ENCODE results near the gene ENAH.
"Not testable (repeated sequence)": the region's sequence is repeated elsewhere in the genome, so short reads cannot be mapped to it uniquely, and the experiment has no call there.

ENAH gene

GRCh38 chr1:225645194-225645895 lies 7.6 kb downstream of the ENAH start:
- no peak for TF ChIP-seq POLR2A (IDR thresholded peaks at IDR 0.05; ENCODE audit: low read depth, low read length)
- DNase-seq (ENCODE audit: insufficient read length, low spot score) (no peak), FAIRE-seq (no peak)

GRCh38 chr1:225644666-225645065 lies 8.3 kb downstream of the ENAH start:
- FAIRE-seq (no peak), DNase-seq (ENCODE audit: insufficient read length, low spot score) (no peak)
- TF ChIP-seq POLR2A (IDR thresholded peaks at IDR 0.05; ENCODE audit: low read depth, low read length): no peak

- FAIRE-seq (no peak), DNase-seq (ENCODE audit: insufficient read length, low spot score) (no peak)
- TF ChIP-seq POLR2A (IDR thresholded peaks at IDR 0.05; ENCODE audit: low read depth, low read length): no peak
These were observed 10.7 kb downstream of the ENAH start for GRCh38 chr1:225642177-225642576.

- no peak for DNase-seq (ENCODE audit: insufficient read length, low spot score)
- TF ChIP-seq POLR2A (IDR thresholded peaks at IDR 0.05; ENCODE audit: low read depth, low read length): no peak
- FAIRE-seq: no peak
These were observed 14.1 kb downstream of the ENAH start for GRCh38 chr1:225638853-225639252.

- TF ChIP-seq POLR2A (IDR thresholded peaks at IDR 0.05; ENCODE audit: low read depth, low read length): no peak
- DNase-seq (ENCODE audit: insufficient read length, low spot score) (no peak), FAIRE-seq (no peak)
These were observed 15.2 kb downstream of the ENAH start for GRCh38 chr1:225637651-225638199.

GRCh38 chr1:225636992-225637391 lies 15.9 kb downstream of the ENAH start:
- not testable (repeated sequence) for FAIRE-seq; DNase-seq (ENCODE audit: insufficient read length, low spot score)

- no peak for TF ChIP-seq POLR2A (IDR thresholded peaks at IDR 0.05; ENCODE audit: low read depth, low read length)
- DNase-seq (ENCODE audit: insufficient read length, low spot score): no peak
- no peak for FAIRE-seq
These were observed 17.3 kb downstream of the ENAH start for GRCh38 chr1:225635649-225636048.

- FAIRE-seq; DNase-seq (ENCODE audit: insufficient read length, low spot score): not testable (repeated sequence)
These were observed 20.1 kb downstream of the ENAH start for GRCh38 chr1:225632836-225633235.

GRCh38 chr1:225631021-225631663 lies 21.8 kb downstream of the ENAH start:
- DNase-seq (ENCODE audit: insufficient read length, low spot score) (no peak), FAIRE-seq (no peak)
- TF ChIP-seq POLR2A (IDR thresholded peaks at IDR 0.05; ENCODE audit: low read depth, low read length): no peak

- FAIRE-seq (no peak), DNase-seq (ENCODE audit: insufficient read length, low spot score) (no peak)
- TF ChIP-seq POLR2A (IDR thresholded peaks at IDR 0.05; ENCODE audit: low read depth, low read length): no peak
These were observed 23.4 kb downstream of the ENAH start for GRCh38 chr1:225629483-225629882.

GRCh38 chr1:225628794-225629193 lies 24.1 kb downstream of the ENAH start:
- not testable (repeated sequence) for FAIRE-seq; DNase-seq (ENCODE audit: insufficient read length, low spot score)

- DNase-seq (ENCODE audit: insufficient read length, low spot score): no peak
- peak; percentile 38 for FAIRE-seq
- no peak for TF ChIP-seq POLR2A (IDR thresholded peaks at IDR 0.05; ENCODE audit: low read depth, low read length)
These were observed 25.5 kb downstream of the ENAH start for GRCh38 chr1:225627304-225627947.

- DNase-seq (ENCODE audit: insufficient read length, low spot score) (no peak), FAIRE-seq (peak; percentile 20)
- no peak for TF ChIP-seq POLR2A (IDR thresholded peaks at IDR 0.05; ENCODE audit: low read depth, low read length)
These were observed 26.2 kb downstream of the ENAH start for GRCh38 chr1:225626698-225627097.

GRCh38 chr1:225617956-225618355 lies 35.0 kb downstream of the ENAH start:
- DNase-seq (ENCODE audit: insufficient read length, low spot score) (no peak), FAIRE-seq (no peak)
- no peak for TF ChIP-seq POLR2A (IDR thresholded peaks at IDR 0.05; ENCODE audit: low read depth, low read length)

GRCh38 chr1:225617479-225617878 lies 35.4 kb downstream of the ENAH start:
- TF ChIP-seq POLR2A (IDR thresholded peaks at IDR 0.05; ENCODE audit: low read depth, low read length): no peak
- DNase-seq (ENCODE audit: insufficient read length, low spot score) (no peak), FAIRE-seq (no peak)

GRCh38 chr1:225615403-225615790 lies 37.5 kb downstream of the ENAH start:
- not testable (repeated sequence) for DNase-seq (ENCODE audit: insufficient read length, low spot score); FAIRE-seq

Measured in H54 (cell line).